ENCODE measurements around the gene NSD1.

The NSD1 gene

GRCh38 chr5:177296581-177296980 is 163.0 kb downstream of the NSD1 start:
- no peak overlapping the region for H2BK120ac ChIP-seq (ENCODE audit: low read depth, low read length)
- H2AFZ ChIP-seq (ENCODE audit: low read depth, low read length), result no peak overlapping the region
- H3K23ac ChIP-seq (ENCODE audit: low read length in 2 of 2), result no peak overlapping the region
- no peak overlapping the region for H3K9ac ChIP-seq (ENCODE audit: low read length)
- no peak overlapping the region for H2AK5ac ChIP-seq (ENCODE audit: low read length, severe bottlenecking)
- no peak overlapping the region for H4K91ac ChIP-seq (ENCODE audit: low read length)
- no peak overlapping the region for H3K4me3 ChIP-seq (ENCODE audit: insufficient read depth in 1 of 2, low read depth in 1 of 2, low read length in 2 of 2)
- peaks cover 49 to 94% of the 10 kb centered on the region in 2 experiments for H3K36me3 ChIP-seq (ENCODE audit: control insufficient read depth in 1 of 2, insufficient read depth in 2 of 2, low read depth in 1 of 2, low read length in 2 of 2)
- no peak overlapping the region for H2BK15ac ChIP-seq (ENCODE audit: low read depth, poor library complexity, severe bottlenecking)
- H3K27ac ChIP-seq (ENCODE audit: low read length, poor library complexity, severe bottlenecking), result no peak overlapping the region
- WGBS, result 92% methylated on average over 4 of the region's 4 CpGs
- H3K79me1 ChIP-seq (replicated peaks; ENCODE audit: low read length, poor library complexity, severe bottlenecking), result peaks cover 46% of the 10 kb centered on the region
- H4K8ac ChIP-seq (ENCODE audit: low read length), result no peak overlapping the region
- H3K4ac ChIP-seq (ENCODE audit: low read depth in 1 of 2, low read length in 2 of 2), result no peak overlapping the region
- no peak overlapping the region for H2BK12ac ChIP-seq (ENCODE audit: low read length in 2 of 2)
- H3K4me1 ChIP-seq (ENCODE audit: control insufficient read depth, insufficient read depth, low read depth, low read length), result peaks cover 8% of the 10 kb centered on the region
- DNase-seq, result no peak
- no peaks in the 10 kb centered on the region for H3K9me3 ChIP-seq (ENCODE audit: control insufficient read depth, low read length)
- H3K4me2 ChIP-seq (ENCODE audit: low read length, poor library complexity, severe bottlenecking), result no peak overlapping the region
- no peak overlapping the region for H3K14ac ChIP-seq (ENCODE audit: low read length in 2 of 2)
- no peak overlapping the region for H3K18ac ChIP-seq (ENCODE audit: low read depth in 1 of 2, low read length in 2 of 2)
- H3K27me3 ChIP-seq (ENCODE audit: control insufficient read depth in 1 of 2, insufficient read depth in 1 of 2, low read length in 2 of 2), result no peaks in the 10 kb centered on the region
- no peak overlapping the region for H2BK5ac ChIP-seq (ENCODE audit: low read depth, low read length, poor library complexity, severe bottlenecking)

- no peak overlapping the region for H3K27ac ChIP-seq (ENCODE audit: low read length, poor library complexity, severe bottlenecking)
- no peak for DNase-seq
- no peak overlapping the region for H2AK5ac ChIP-seq (ENCODE audit: low read length, severe bottlenecking)
- no peak overlapping the region for H3K4ac ChIP-seq (ENCODE audit: low read depth in 1 of 2, low read length in 2 of 2)
- H3K4me2 ChIP-seq (ENCODE audit: low read length, poor library complexity, severe bottlenecking), result no peak overlapping the region
- H4K8ac ChIP-seq (ENCODE audit: low read length), result no peak overlapping the region
- H2BK15ac ChIP-seq (ENCODE audit: low read depth, poor library complexity, severe bottlenecking), result no peak overlapping the region
- no peak overlapping the region for H2BK120ac ChIP-seq (ENCODE audit: low read depth, low read length)
- H3K79me1 ChIP-seq (replicated peaks; ENCODE audit: low read length, poor library complexity, severe bottlenecking), result peaks cover 44% of the 10 kb centered on the region
- no peak overlapping the region for H3K9ac ChIP-seq (ENCODE audit: low read length)
- H2BK5ac ChIP-seq (ENCODE audit: low read depth, low read length, poor library complexity, severe bottlenecking), result no peak overlapping the region
- H2BK12ac ChIP-seq (ENCODE audit: low read length in 2 of 2), result no peak overlapping the region
- no peak overlapping the region for H2AFZ ChIP-seq (ENCODE audit: low read depth, low read length)
- peaks cover 19% of the 10 kb centered on the region for H3K4me1 ChIP-seq (ENCODE audit: control insufficient read depth, insufficient read depth, low read depth, low read length)
- no peak overlapping the region for H3K23ac ChIP-seq (ENCODE audit: low read length in 2 of 2)
- H3K4me3 ChIP-seq (ENCODE audit: insufficient read depth in 1 of 2, low read depth in 1 of 2, low read length in 2 of 2), result no peak overlapping the region
- no peaks in the 10 kb centered on the region for H3K27me3 ChIP-seq (ENCODE audit: control insufficient read depth in 1 of 2, insufficient read depth in 1 of 2, low read length in 2 of 2)
- H3K9me3 ChIP-seq (ENCODE audit: control insufficient read depth, low read length), result no peaks in the 10 kb centered on the region
- peaks cover 51 to 88% of the 10 kb centered on the region in 2 experiments for H3K36me3 ChIP-seq (ENCODE audit: control insufficient read depth in 1 of 2, insufficient read depth in 2 of 2, low read depth in 1 of 2, low read length in 2 of 2)
- no peak overlapping the region for H3K14ac ChIP-seq (ENCODE audit: low read length in 2 of 2)
- H3K18ac ChIP-seq (ENCODE audit: low read depth in 1 of 2, low read length in 2 of 2), result no peak overlapping the region
- H4K91ac ChIP-seq (ENCODE audit: low read length), result no peak overlapping the region
- WGBS, result 92% methylated on average over 2 of the region's 2 CpGs
Measured at GRCh38 chr5:177297922-177298321, 164.3 kb downstream of the NSD1 start.

GRCh38 chr5:177299697-177300096 is 166.1 kb downstream of the NSD1 start:
- Histone ChIP-seq H2AK5ac (ENCODE audit: low read length, severe bottlenecking) (no peak overlapping the region), H3K23ac (ENCODE audit: low read length in 2 of 2) (no peak overlapping the region), H4K91ac (ENCODE audit: low read length) (no peak overlapping the region), H3K4me1 (ENCODE audit: control insufficient read depth, insufficient read depth, low read depth, low read length) (peaks cover 20% of the 10 kb centered on the region), H3K9me3 (ENCODE audit: control insufficient read depth, low read length) (no peaks in the 10 kb centered on the region), H3K36me3 (ENCODE audit: control insufficient read depth in 1 of 2, insufficient read depth in 2 of 2, low read depth in 1 of 2, low read length in 2 of 2) (peaks cover 36 to 72% of the 10 kb centered on the region in 2 experiments), H3K4me3 (ENCODE audit: insufficient read depth in 1 of 2, low read depth in 1 of 2, low read length in 2 of 2) (no peak overlapping the region), H3K9ac (ENCODE audit: low read length) (no peak overlapping the region), H3K27me3 (ENCODE audit: control insufficient read depth in 1 of 2, insufficient read depth in 1 of 2, low read length in 2 of 2) (no peaks in the 10 kb centered on the region), H3K14ac (ENCODE audit: low read length in 2 of 2) (no peak overlapping the region), H2BK12ac (ENCODE audit: low read length in 2 of 2) (no peak overlapping the region), H3K27ac (ENCODE audit: low read length, poor library complexity, severe bottlenecking) (no peak overlapping the region), H3K79me1 (replicated peaks; ENCODE audit: low read length, poor library complexity, severe bottlenecking) (peaks cover 32% of the 10 kb centered on the region), H3K4ac (ENCODE audit: low read depth in 1 of 2, low read length in 2 of 2) (no peak overlapping the region), H2BK5ac (ENCODE audit: low read depth, low read length, poor library complexity, severe bottlenecking) (no peak overlapping the region), H3K18ac (ENCODE audit: low read depth in 1 of 2, low read length in 2 of 2) (no peak overlapping the region), H2BK15ac (ENCODE audit: low read depth, poor library complexity, severe bottlenecking) (no peak overlapping the region), H3K4me2 (ENCODE audit: low read length, poor library complexity, severe bottlenecking) (no peak overlapping the region), H2BK120ac (ENCODE audit: low read depth, low read length) (no peak overlapping the region), H2AFZ (ENCODE audit: low read depth, low read length) (no peak overlapping the region), H4K8ac (ENCODE audit: low read length) (no peak overlapping the region)
- 98% methylated on average over 6 of the region's 9 CpGs for WGBS
- no peak for DNase-seq

GRCh38 chr5:177300236-177300880 is 166.8 kb downstream of the NSD1 start:
- Histone ChIP-seq H2BK120ac (ENCODE audit: low read depth, low read length) (no peak overlapping the region), H3K4ac (ENCODE audit: low read depth in 1 of 2, low read length in 2 of 2) (peak overlapping the region in 1 of 2 experiments; percentile 76), H4K8ac (ENCODE audit: low read length) (no peak overlapping the region), H3K14ac (ENCODE audit: low read length in 2 of 2) (no peak overlapping the region), H2BK15ac (ENCODE audit: low read depth, poor library complexity, severe bottlenecking) (no peak overlapping the region), H2BK12ac (ENCODE audit: low read length in 2 of 2) (no peak overlapping the region), H3K23ac (ENCODE audit: low read length in 2 of 2) (no peak overlapping the region), H3K36me3 (ENCODE audit: control insufficient read depth in 1 of 2, insufficient read depth in 2 of 2, low read depth in 1 of 2, low read length in 2 of 2) (peaks cover 30 to 72% of the 10 kb centered on the region in 2 experiments), H4K91ac (ENCODE audit: low read length) (no peak overlapping the region), H3K4me3 (ENCODE audit: insufficient read depth in 1 of 2, low read depth in 1 of 2, low read length in 2 of 2) (no peak overlapping the region), H3K4me1 (ENCODE audit: control insufficient read depth, insufficient read depth, low read depth, low read length) (peaks cover 21% of the 10 kb centered on the region), H3K18ac (ENCODE audit: low read depth in 1 of 2, low read length in 2 of 2) (no peak overlapping the region), H3K9ac (ENCODE audit: low read length) (peak overlapping the region; percentile 59), H3K79me1 (replicated peaks; ENCODE audit: low read length, poor library complexity, severe bottlenecking) (peaks cover 25% of the 10 kb centered on the region), H3K27me3 (ENCODE audit: control insufficient read depth in 1 of 2, insufficient read depth in 1 of 2, low read length in 2 of 2) (no peaks in the 10 kb centered on the region), H3K27ac (ENCODE audit: low read length, poor library complexity, severe bottlenecking) (peak overlapping the region; percentile 42), H3K9me3 (ENCODE audit: control insufficient read depth, low read length) (no peaks in the 10 kb centered on the region), H2BK5ac (ENCODE audit: low read depth, low read length, poor library complexity, severe bottlenecking) (no peak overlapping the region), H2AK5ac (ENCODE audit: low read length, severe bottlenecking) (no peak overlapping the region), H2AFZ (ENCODE audit: low read depth, low read length) (no peak overlapping the region), H3K4me2 (ENCODE audit: low read length, poor library complexity, severe bottlenecking) (no peak overlapping the region)
- 60% methylated on average over 1 of the region's 4 CpGs for WGBS
- peak; percentile 94 for DNase-seq
